BJ (cell line): ENCODE measurements around the gene CRKL. TPM values are rescaled to one million over a fixed set of nuclear protein-coding genes. Genes with fewer than 3 reads are reported as not detected.

Experiments
- CTCF ChIA-PET: fragments of 350-600 bp; formaldehyde crosslinking; extraction: SDS; loops from one replicate; lab custom pipeline; 2021; ENCODE audit warnings: antibody characterized with exemption, inconsistent platforms; lab: Yijun Ruan, JAX
- POLR2A ChIA-PET: fragments of 300-600 bp; sonication (Branson Sonifier 250); formaldehyde crosslinking; extraction: SDS; loops from one replicate; lab custom pipeline; 2021; ENCODE audit warnings: antibody characterized with exemption; lab: Charles Lee
- DNase-seq: peaks from one replicate; pipeline ENCODE4 v3.0.0-alpha.2; 2011; ENCODE audit warnings: low read depth
- H3K27me3 ChIP-seq: 2 replicates; pipeline ENCODE4 v1.6.0; 2011; ENCODE audit warnings: low read length; ENCODE audit not compliant: control insufficient read depth, insufficient read depth
- H3K36me3 ChIP-seq: 2 replicates; pipeline ENCODE4 v1.5.1; 2011; ENCODE audit warnings: low read length; ENCODE audit not compliant: control insufficient read depth, insufficient read depth
- H3K4me3 ChIP-seq: 2 replicates; pipeline ENCODE4 v1.5.1; 2011; ENCODE audit warnings: low read depth, mild to moderate bottlenecking, control low read depth, low read length
- CTCF ChIP-seq: IDR thresholded peaks from 2 replicates; pipeline ENCODE4 v1.5.1; 2011; ENCODE audit warnings: low read depth, mild to moderate bottlenecking, control low read depth, inconsistent platforms, low read length, moderate library complexity; ENCODE audit not compliant: insufficient read depth
- polyA plus RNA-seq: library from polyadenylated mRNA; depleted of rRNA; stranded (reverse); fragments of >200 nt; gene quantifications from 2 replicates; pipeline ENCODE4 v1.2.3, GENCODE V29; 2011

The CRKL gene
- polyA plus RNA-seq, 1 experiment = 14.7 TPM

GRCh38 chr22:20980938-20981722, 63.9 kb downstream of the CRKL start:
- ChIA-PET CTCF (interaction anchor here (1.1 to 2.5 kb wide), 6 partner anchors 10 to 121 kb away, joined by 3 to 8 read pairs (median 5); no protein-coding TSS in a partner anchor), POLR2A (no interaction called here)
- Histone ChIP-seq H3K4me3 (peak overlapping the region; percentile 78), H3K36me3 (peaks cover 9% of the 10 kb centered on the region; the same call in 1 of the 2 replicates), H3K27me3 (no peaks in the 10 kb centered on the region; the same call in 1 of the 2 replicates)
- TF ChIP-seq CTCF = no peak
- DNase-seq = no peak

GRCh38 chr22:20981787-20982562, 64.8 kb downstream of the CRKL start, which contains the start of gene LZTR1:
Gene LZTR1, plus strand, starts transcription at chr22:20982297. Its CDS starts 75 bp downstream, at chr22:20982372.
- ChIA-PET POLR2A (interaction anchor here (0.5 kb wide), 1 partner anchor 56 kb away, joined by 3 read pairs; no protein-coding TSS in a partner anchor), CTCF (interaction anchor here (0.6 to 2.5 kb wide), 13 partner anchors 9 to 178 kb away, joined by 3 to 8 read pairs (median 4); partner anchors contain the start of gene THAP7)
- peak; percentile 39 for DNase-seq
- Histone ChIP-seq H3K27me3 (no peaks in the 10 kb centered on the region; the same call in 1 of the 2 replicates), H3K4me3 (peak within 1 kb of the TSS; percentile 78), H3K36me3 (peaks cover 9% of the 10 kb centered on the region; the same call in 1 of the 2 replicates)
- peak; percentile 75 for TF ChIP-seq CTCF

- H3K27me3 ChIP-seq = no peaks in the 10 kb centered on the region; the same call in 1 of the 2 replicates
- DNase-seq = no peak
- TF ChIP-seq CTCF = no peak
- peak overlapping the region; percentile 78 for H3K4me3 ChIP-seq
- H3K36me3 ChIP-seq = peaks cover 12% of the 10 kb centered on the region
- ChIA-PET CTCF (interaction anchor here (0.6 to 2.5 kb wide), 15 partner anchors 8 to 178 kb away, joined by 3 to 8 read pairs (median 4); partner anchors contain the start of gene THAP7), POLR2A (interaction anchor here (0.5 kb wide), 2 partner anchors 52 to 57 kb away, joined by 3 read pairs; no protein-coding TSS in a partner anchor)
These were observed 65.3 kb downstream of the CRKL start for GRCh38 chr22:20982563-20982882.

GRCh38 chr22:20983081-20983771, 66.0 kb downstream of the CRKL start:
- ChIA-PET CTCF (interaction anchor here (0.7 to 1.6 kb wide), 3 partner anchors 9 to 179 kb away, joined by 3 read pairs; no protein-coding TSS in a partner anchor), POLR2A (interaction anchor here (0.5 kb wide), 1 partner anchor 52 kb away, joined by 3 read pairs; no protein-coding TSS in a partner anchor)
- no peak for TF ChIP-seq CTCF
- Histone ChIP-seq H3K27me3 (no peaks in the 10 kb centered on the region; the same call in 1 of the 2 replicates), H3K4me3 (peak overlapping the region; percentile 78), H3K36me3 (peaks cover 13% of the 10 kb centered on the region)
- DNase-seq = no peak
